Natural killer cell (primary cell): ENCODE data around the gene CRCP. TPM values are rescaled to one million over a fixed set of nuclear protein-coding genes. Genes with fewer than 3 reads are reported as not detected.

Source experiments
- ATAC-seq, 3 donors: fragments of 150-1000 bp in 2 of 3; fragments of 200-7000 bp in 1 of 3; cut with Tn5 transposase; 1 replicate in 1 of 3; 2 replicates in 2 of 3; pipeline ENCODE4 v1.10.0; 2021; ENCODE audit warnings: mild to moderate bottlenecking in 2 of 3, moderate library complexity in 2 of 3
- DNase-seq, 2 donors: peaks; one replicate each; pipeline versions ENCODE4 v3.0.0 to v3.0.0-alpha.2; 2013 to 2021; ENCODE audit warnings: mixed read lengths in 1 of 2
- H3K27ac ChIP-seq: one replicate; pipeline ENCODE4 v1.5.1; 2013; ENCODE audit warnings: mild to moderate bottlenecking, low read length
- H3K27me3 ChIP-seq: one replicate; pipeline ENCODE4 v1.6.1; 2013; ENCODE audit warnings: low read length; ENCODE audit not compliant: control insufficient read depth, insufficient read depth
- H3K36me3 ChIP-seq: one replicate; pipeline ENCODE4 v1.6.1; 2013; ENCODE audit warnings: low read length; ENCODE audit not compliant: control insufficient read depth, insufficient read depth
- H3K4me1 ChIP-seq: one replicate; pipeline ENCODE4 v1.6.1; 2013; ENCODE audit warnings: low read length; ENCODE audit not compliant: control insufficient read depth, insufficient read depth
- H3K4me3 ChIP-seq: one replicate; pipeline ENCODE4 v1.5.1; 2013; ENCODE audit warnings: low read length
- H3K9me3 ChIP-seq: one replicate; pipeline ENCODE4 v1.6.1; 2013; ENCODE audit warnings: low read length; ENCODE audit not compliant: control insufficient read depth, insufficient read depth
- H3K27ac Mint-ChIP-seq, 2 donors: one replicate each; pipeline ENCODE4 v1.8.0; 2022; ENCODE audit warnings: mild to moderate bottlenecking in 2 of 2, mixed read lengths in 2 of 2, moderate library complexity in 1 of 2
- H3K27me3 Mint-ChIP-seq, 2 donors: one replicate each; pipeline ENCODE4 v1.8.0; 2022; ENCODE audit warnings: low read depth in 2 of 2, mixed read lengths in 2 of 2
- H3K36me3 Mint-ChIP-seq: one replicate; pipeline ENCODE4 v1.8.0; 2022; ENCODE audit warnings: mixed read lengths
- H3K4me1 Mint-ChIP-seq, 2 donors: one replicate each; pipeline ENCODE4 v1.8.0; 2022; ENCODE audit warnings: mixed read lengths in 2 of 2
- H3K4me3 Mint-ChIP-seq: one replicate; pipeline ENCODE4 v1.8.0; 2022; ENCODE audit warnings: mild to moderate bottlenecking, moderate library complexity, mixed read lengths
- H3K9me3 Mint-ChIP-seq, 2 donors: one replicate each; pipeline ENCODE4 v1.8.0; 2022; ENCODE audit warnings: mixed read lengths in 2 of 2
- WGBS: methylation state at CpG from one replicate; pipeline ENCODE4 v1.1.7; 2013; ENCODE audit warnings: missing lambda C conversion rate; ENCODE audit not compliant: insufficient coverage; 5-methylcytosine and 5-hydroxymethylcytosine counted together
- intact Hi-C: fragments of 100-400 bp; cut with micrococcal nuclease; formaldehyde crosslinking; loops from one replicate; pipeline ENCODE4 v1.14.2; 2022
- total RNA-seq, 4 donors: library from RNA; stranded (reverse); fragments of 120-200 nt in 1 of 4; gene quantifications; one replicate each; pipeline versions ENCODE4 v1.2.3 to v1.2.4, GENCODE V29; 2013 to 2022
- TF ChIP-seq, protein P1 (sequence below): fragments of 200-600 bp; IDR thresholded peaks from one replicate; pipeline ENCODE4 v1.8.0; 2022; ENCODE audit warnings: antibody characterized with exemption

CRCP gene
- total RNA-seq, 3 donors from 2014 or later (not counting 1 experiment from before 2014, with no cell fraction given), result 67.5 to 72.1 (median 68.0) TPM

- Mint-ChIP-seq H3K27ac (no peak overlapping the region), H3K36me3 (no peaks in the 10 kb centered on the region), H3K4me1 (no peaks in the 10 kb centered on the region), H3K4me3 (no peak overlapping the region), H3K9me3 (no peaks in the 10 kb centered on the region), H3K27me3 (no peaks in the 10 kb centered on the region)
- Histone ChIP-seq H3K27ac (no peak overlapping the region), H3K36me3 (no peaks in the 10 kb centered on the region), H3K4me1 (no peaks in the 10 kb centered on the region), H3K27me3 (no peaks in the 10 kb centered on the region), H3K9me3 (no peaks in the 10 kb centered on the region), H3K4me3 (no peak overlapping the region)
- no peak for ATAC-seq
- DNase-seq, result no peak
- intact Hi-C loops, result no loop called here
- TF ChIP-seq, protein P1, sequence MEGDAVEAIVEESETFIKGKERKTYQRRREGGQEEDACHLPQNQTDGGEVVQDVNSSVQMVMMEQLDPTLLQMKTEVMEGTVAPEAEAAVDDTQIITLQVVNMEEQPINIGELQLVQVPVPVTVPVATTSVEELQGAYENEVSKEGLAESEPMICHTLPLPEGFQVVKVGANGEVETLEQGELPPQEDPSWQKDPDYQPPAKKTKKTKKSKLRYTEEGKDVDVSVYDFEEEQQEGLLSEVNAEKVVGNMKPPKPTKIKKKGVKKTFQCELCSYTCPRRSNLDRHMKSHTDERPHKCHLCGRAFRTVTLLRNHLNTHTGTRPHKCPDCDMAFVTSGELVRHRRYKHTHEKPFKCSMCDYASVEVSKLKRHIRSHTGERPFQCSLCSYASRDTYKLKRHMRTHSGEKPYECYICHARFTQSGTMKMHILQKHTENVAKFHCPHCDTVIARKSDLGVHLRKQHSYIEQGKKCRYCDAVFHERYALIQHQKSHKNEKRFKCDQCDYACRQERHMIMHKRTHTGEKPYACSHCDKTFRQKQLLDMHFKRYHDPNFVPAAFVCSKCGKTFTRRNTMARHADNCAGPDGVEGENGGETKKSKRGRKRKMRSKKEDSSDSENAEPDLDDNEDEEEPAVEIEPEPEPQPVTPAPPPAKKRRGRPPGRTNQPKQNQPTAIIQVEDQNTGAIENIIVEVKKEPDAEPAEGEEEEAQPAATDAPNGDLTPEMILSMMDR, result no peak
- 97% methylated on average over 6 of the region's 6 CpGs for WGBS
These were observed 68.3 kb downstream of the CRCP start for GRCh38 chr7:66182920-66183319.

GRCh38 chr7:66183700-66184099 lies 69.1 kb downstream of the CRCP start:
- H3K36me3 Mint-ChIP-seq, result no peaks in the 10 kb centered on the region
- Histone ChIP-seq H3K27ac (no peak overlapping the region), H3K36me3 (no peaks in the 10 kb centered on the region), H3K27me3 (no peaks in the 10 kb centered on the region), H3K9me3 (no peaks in the 10 kb centered on the region), H3K4me3 (no peak overlapping the region), H3K4me1 (no peaks in the 10 kb centered on the region)
- no peaks in the 10 kb centered on the region for H3K4me1 Mint-ChIP-seq
- WGBS, result 92% methylated on average over 2 of the region's 2 CpGs
- TF ChIP-seq, protein P1, result no peak
- H3K9me3 Mint-ChIP-seq, result no peaks in the 10 kb centered on the region
- no peak for DNase-seq
- ATAC-seq, result no peak
- no peak overlapping the region for H3K4me3 Mint-ChIP-seq
- no peaks in the 10 kb centered on the region for H3K27me3 Mint-ChIP-seq
- H3K27ac Mint-ChIP-seq, result no peak overlapping the region
- intact Hi-C loops, result no loop called here

DNA sequence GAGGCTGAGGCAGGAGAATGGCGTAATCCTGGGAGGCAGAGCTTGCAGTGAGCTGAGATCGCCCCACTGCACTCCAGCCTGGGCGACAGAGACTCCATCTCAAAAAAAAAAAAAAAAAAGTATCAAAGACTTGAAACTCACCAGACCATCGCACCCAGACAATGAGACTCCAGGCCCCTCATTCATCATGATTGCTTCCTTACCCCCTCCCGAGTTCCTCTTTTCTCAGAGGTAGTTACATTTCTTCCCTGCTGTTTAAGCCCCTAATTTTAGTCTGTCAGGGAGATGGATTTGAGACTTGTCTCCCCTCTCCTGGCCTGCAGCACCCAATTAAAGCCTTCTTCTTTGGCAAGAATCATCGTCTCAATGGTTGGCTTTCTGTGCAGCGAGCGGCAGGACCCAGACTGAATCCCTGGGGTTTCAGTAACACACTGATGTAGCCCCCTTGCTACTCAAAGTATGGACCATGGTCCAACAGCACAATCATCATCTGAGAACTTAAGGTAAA lies 71.1 kb downstream of the CRCP start:
- Histone ChIP-seq H3K9me3 (no peaks in the 10 kb centered on the region), H3K27me3 (no peaks in the 10 kb centered on the region), H3K27ac (no peak overlapping the region), H3K4me1 (no peaks in the 10 kb centered on the region), H3K36me3 (no peaks in the 10 kb centered on the region), H3K4me3 (no peak overlapping the region)
- H3K9me3 Mint-ChIP-seq, result no peaks in the 10 kb centered on the region
- intact Hi-C loops, result no loop called here
- WGBS, result 91% methylated on average over 7 of the region's 8 CpGs
- H3K4me3 Mint-ChIP-seq, result no peak overlapping the region
- H3K36me3 Mint-ChIP-seq, result no peaks in the 10 kb centered on the region
- no peaks in the 10 kb centered on the region for H3K4me1 Mint-ChIP-seq
- H3K27me3 Mint-ChIP-seq, result no peaks in the 10 kb centered on the region
- no peak for ATAC-seq
- H3K27ac Mint-ChIP-seq, result no peak overlapping the region
- TF ChIP-seq, protein P1, result no peak
- DNase-seq, result no peak

DNA sequence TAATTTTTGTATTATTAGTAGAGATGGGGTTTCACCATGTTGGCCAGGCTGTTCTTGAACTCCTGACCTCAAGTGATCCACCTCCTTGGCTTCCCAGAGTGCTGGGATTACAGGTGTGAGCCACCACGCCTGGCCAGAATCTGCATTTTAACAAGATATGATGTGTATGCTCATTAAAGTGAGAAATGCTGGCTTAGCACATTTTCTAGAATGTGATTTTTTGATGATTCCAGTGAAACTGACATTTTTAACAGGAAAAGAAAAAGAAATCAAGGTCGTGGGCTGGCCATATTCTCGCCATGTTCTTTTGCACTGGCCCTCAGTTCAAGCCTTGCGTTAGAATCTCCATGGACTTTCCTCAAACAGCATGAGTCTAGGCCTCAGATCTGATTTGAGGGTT lies 72.3 kb downstream of the CRCP start:
- intact Hi-C loops, result no loop called here
- TF ChIP-seq, protein P1, result no peak
- no peaks in the 10 kb centered on the region for H3K4me1 Mint-ChIP-seq
- DNase-seq, result no peak
- ATAC-seq, result no peak
- no peak overlapping the region for H3K4me3 Mint-ChIP-seq
- no peak overlapping the region for H3K4me3 ChIP-seq
- H3K9me3 ChIP-seq, result no peaks in the 10 kb centered on the region
- no peaks in the 10 kb centered on the region for H3K27me3 Mint-ChIP-seq
- H3K36me3 Mint-ChIP-seq, result no peaks in the 10 kb centered on the region
- WGBS, result 92% methylated on average over 4 of the region's 4 CpGs
- H3K27ac Mint-ChIP-seq, result no peak overlapping the region
- H3K4me1 ChIP-seq, result no peaks in the 10 kb centered on the region
- no peaks in the 10 kb centered on the region for H3K27me3 ChIP-seq
- H3K9me3 Mint-ChIP-seq, result no peaks in the 10 kb centered on the region
- no peak overlapping the region for H3K27ac ChIP-seq
- H3K36me3 ChIP-seq, result no peaks in the 10 kb centered on the region
